Stimulated activated CD8-positive, alpha-beta memory T cell treated with anti-CD3 and anti-CD28 coated beads, Interleukin-7, amount 100 ng/mL, for 48 hours (primary cell): ENCODE measurements around the gene TOMM40.
"Not testable (repeated sequence)": the region's sequence is repeated elsewhere in the genome, so short reads cannot be mapped to it uniquely, and the experiment has no call there.

Experiments used
- DNase-seq, 2 donors: peaks; one replicate each; pipeline ENCODE4 v3.0.0-alpha.2; 2020; ENCODE audit warnings: low read depth in 1 of 2; ENCODE audit errors: extremely low read depth in 1 of 2

The TOMM40 gene

DNA sequence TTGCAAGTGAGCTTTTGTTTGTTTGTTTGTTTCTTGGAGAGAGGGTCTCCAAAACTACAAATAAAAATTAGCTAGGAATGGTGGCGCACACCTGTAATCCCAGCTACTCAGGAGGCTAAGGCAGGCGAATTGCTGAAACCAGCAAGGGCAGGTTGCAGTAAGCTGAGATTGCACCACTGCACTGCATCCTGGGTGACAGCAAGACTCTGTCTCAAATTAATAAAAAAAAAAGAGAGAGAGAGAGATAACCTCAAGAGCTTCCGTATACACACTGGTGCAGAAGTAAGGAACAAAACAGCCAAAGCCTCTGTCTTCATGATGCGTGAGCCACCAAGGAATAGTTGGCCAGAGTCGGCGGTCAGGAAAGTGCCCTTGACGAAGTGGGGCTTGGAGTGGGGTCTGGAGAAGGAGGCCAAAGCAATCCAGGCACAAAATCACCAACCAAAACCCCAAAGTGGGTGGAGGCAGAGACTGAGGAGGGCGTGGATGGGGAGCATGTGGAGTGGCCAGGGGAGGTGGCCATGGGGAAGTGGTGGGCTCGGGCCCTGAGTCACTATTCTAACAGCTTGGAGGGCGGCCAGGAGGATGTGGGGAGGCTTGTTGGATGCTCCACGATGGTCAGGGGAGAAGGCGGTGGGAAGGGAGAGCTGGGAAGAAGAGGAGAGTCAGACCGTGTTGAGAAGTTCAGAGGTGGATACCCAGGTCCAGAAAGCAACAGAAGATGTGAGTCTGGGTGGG, 21.2 kb upstream of the TOMM40 start:
- no peak for DNase-seq

DNA sequence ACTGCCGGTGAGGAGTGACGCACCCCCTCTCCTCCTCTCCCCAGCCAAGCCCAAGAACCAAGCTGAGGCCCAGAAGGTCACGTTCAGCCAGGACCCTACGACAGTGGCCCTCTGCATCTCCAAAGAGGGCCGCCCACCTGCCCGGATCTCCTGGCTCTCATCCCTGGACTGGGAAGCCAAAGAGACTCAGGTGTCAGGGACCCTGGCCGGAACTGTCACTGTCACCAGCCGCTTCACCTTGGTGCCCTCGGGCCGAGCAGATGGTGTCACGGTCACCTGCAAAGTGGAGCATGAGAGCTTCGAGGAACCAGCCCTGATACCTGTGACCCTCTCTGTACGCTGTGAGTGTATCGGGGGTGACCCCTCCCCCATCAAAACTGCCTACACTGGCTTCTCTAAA, 19.2 kb upstream of the TOMM40 start:
- DNase-seq, result no peak

DNA sequence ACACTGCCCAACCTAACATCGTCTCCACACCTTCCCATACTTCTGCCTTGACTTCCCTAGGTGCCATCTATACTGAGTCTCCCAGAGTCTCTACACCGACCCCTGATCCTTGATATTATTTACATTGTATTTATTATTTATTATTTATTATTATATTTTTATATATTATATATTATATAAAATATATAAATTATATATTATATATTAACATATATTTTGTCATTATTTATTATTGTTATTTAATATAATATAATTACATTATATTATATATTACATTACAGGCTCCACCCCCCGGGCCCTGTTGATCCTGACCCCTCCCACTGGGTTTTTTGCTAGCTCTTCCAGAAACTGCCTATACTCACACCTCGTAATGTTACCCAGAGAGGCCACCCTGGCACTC, 18.4 kb upstream of the TOMM40 start:
- DNase-seq, result no peak

DNA sequence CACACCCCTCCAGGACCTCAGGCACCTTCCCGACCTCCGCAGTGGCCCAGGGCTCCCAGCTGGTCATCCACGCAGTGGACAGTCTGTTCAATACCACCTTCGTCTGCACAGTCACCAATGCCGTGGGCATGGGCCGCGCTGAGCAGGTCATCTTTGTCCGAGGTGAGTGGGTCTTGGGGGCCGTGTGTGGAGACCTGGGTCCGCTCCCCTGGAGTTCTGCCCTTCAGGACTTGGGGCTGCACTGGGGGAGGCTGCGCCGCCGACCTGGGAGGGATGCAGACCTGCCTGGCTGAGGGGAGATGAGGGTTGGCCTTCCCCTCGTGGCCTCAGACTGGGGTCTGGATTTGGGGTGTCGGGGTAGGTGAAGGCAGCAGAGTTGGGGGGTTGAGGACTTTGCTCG, 16.7 kb upstream of the TOMM40 start:
- no peak for DNase-seq

DNA sequence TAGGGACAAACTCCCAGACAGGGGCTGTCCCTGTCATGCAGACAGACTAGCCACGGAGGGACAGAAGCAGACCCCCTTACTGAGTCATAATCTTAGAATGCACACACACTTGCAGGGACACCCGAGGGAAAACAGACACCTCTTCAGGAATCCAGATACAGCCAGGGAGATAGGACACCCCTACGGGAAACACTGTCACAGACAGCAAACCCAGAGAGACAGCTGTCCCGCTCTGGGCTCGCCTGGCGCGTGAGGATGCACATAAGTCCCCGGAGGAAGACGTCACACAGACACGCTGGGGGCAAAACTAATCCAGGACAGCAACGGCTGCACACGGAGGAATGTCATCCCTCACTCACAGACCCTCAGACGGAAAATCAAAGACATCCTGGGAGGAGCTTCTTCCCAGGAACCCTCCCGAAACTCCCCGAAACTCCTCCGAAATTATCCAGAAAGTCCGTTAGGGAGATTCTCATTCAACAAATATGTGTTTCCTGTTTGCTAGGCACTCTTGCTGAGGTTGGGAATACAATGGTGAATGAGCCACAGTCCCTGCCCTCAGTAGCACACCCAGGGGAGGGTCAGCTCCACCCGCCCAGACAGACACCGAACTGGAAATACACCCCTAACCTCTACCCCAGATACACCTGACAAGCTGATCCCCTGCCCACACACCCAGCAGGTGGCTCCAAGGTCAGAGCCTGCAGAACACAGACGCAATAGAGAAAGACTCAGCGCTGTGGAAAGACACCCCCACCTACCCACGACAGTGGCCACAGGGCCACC, 15.2 kb upstream of the TOMM40 start:
- DNase-seq, result no peak

DNA sequence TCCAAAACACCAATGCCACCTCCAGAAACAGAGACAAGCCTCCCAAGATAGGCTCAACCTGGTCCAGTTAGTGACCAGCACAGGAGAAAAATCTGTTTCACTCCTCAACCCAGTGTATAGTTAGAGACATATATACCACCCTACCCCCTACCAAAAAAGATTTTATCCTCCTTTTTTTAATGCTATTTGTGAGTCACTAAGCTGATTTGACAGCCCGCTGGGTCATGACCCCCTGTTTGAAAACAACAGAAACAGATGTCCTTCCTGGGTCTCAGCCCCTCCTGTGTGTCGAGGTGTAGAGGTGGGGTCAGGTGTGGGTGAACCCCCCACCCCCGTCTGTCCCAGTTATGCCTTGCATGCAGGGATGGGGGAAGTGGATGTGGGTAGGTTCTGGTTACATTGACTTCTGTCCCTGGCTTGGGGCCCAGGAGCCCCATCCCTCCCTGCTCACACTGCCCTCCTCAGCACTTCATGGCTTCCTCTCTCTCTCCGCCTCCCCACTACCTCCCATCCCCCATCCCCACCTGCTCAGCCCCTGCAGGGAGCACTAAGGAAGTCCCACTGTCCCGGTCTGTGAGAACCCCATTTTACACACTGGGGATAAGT, 14.0 kb upstream of the TOMM40 start:
- no peak for DNase-seq

DNA sequence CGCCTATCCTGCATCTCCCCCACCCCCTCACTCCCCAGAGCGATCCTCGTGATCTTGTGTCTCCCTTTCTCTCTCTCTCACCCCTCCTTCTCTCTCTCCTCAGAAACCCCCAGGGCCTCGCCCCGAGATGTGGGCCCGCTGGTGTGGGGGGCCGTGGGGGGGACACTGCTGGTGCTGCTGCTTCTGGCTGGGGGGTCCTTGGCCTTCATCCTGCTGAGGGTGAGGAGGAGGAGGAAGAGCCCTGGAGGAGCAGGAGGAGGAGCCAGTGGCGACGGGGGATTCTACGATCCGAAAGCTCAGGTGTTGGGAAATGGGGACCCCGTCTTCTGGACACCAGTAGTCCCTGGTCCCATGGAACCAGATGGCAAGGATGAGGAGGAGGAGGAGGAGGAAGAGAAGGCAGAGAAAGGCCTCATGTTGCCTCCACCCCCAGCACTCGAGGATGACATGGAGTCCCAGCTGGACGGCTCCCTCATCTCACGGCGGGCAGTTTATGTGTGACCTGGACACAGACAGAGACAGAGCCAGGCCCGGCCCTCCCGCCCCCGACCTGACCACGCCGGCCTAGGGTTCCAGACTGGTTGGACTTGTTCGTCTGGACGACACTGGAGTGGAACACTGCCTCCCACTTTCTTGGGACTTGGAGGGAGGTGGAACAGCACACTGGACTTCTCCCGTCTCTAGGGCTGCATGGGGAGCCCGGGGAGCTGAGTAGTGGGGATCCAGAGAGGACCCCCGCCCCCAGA, 12.8 kb upstream of the TOMM40 start:
- no peak for DNase-seq

DNA sequence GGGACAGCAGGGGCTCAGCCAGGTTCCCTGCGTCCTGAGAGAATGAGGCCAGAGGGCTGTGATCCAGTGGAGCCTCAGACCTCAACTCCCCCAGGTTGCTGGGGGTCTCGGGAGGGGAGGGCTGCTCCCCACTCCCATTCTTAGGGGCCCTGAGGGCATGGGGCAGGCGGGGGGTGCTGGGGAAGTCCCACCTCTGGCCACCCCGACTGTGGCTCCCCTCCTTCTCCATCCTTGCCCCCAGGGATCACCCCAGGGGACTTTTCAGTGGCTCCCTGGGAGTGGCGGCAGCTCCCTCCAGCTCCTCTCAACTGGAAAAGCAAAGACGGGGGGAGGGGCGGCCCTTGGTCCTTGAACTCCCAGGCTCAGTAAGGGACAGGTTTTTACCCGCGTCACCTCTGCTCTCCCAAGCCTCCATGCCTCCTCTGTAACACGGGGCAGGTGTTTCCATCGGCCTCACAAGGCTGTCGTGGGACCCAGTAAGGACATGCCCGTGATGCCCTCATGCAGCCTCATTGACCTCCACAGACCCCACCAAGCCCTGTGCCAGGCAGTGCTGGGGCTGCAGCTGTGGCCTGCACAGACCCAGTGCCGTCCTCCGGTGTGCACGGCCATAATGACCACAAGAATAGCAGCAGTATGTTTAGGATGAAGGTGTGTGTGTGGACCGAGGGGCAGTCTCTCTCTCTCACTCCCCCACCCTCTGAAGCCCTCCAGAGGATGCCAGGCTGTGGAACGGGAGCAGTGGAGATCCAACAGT, 11.6 kb upstream of the TOMM40 start:
- no peak for DNase-seq

DNA sequence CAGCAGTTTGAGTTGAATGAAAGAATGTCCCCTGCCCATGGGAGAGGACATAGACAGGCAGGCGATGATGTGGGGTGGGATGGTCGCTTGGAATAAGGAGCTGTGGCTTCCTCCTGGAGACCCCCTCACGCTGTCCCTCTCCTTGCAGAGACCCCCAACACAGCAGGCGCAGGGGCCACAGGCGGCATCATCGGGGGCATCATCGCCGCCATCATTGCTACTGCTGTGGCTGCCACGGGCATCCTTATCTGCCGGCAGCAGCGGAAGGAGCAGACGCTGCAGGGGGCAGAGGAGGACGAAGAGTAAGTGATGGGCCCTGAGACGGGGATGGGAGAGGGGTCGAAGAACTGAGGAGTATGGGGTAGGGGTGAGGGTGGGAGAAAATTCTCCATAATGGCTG, 9.0 kb upstream of the TOMM40 start:
- DNase-seq, result no peak

DNA sequence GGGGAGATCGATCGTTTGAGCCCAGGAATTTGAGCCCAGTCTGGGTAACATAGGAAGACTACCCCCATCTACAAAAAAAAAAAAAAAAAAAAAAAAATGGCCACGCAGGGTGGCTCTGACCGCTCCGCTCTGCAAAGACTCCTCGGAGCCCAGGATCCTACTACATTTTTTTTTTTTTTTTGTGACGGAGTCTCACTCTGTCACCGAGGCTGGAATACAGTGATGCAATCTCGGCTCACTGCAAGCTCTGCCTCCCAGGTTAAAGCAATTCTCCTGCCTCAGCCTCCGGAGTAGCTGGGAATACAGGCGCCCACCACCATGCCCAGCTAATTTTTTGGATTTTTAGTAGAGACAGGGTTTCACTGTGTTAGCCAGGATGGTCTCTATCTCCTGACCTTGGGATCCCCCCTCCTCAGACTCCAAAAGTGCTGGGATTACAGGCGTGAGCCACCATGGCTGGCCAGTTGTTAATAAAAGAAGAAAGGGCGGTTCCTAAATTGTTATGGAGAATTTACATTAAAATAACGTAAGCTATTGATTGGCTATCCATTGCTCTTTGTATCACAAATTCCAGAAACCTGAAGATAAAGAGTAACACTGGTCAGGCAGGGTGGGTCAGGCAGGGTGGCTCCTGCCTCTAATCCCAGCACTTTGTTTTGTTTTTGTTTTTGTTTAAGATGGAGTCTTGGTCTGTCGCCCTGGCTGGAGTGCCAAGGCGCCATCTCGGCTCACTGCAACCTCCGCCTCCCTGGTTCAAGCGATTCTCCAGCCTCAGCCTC, 8.2 kb upstream of the TOMM40 start:
- not testable (repeated sequence) for DNase-seq

DNA sequence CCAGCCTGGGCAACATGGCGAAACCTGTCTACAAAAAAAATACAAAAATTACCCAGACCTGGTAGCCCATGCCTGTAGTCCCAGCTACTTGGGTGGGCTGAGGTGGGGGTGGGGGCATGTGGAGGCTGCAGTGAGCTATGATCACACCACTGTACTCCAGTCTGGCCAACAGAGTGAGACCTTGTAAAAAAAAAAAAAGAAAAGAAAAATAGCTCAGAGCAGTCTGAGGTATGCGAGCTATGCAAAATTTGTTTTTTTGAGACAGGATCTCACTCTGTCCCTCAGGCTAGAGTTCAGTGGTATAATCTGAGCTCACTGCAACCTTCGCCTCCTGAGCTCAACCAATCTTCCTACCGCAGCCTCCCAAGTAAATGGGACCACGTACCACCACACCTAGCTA, 7.1 kb upstream of the TOMM40 start:
- no peak for DNase-seq

DNA sequence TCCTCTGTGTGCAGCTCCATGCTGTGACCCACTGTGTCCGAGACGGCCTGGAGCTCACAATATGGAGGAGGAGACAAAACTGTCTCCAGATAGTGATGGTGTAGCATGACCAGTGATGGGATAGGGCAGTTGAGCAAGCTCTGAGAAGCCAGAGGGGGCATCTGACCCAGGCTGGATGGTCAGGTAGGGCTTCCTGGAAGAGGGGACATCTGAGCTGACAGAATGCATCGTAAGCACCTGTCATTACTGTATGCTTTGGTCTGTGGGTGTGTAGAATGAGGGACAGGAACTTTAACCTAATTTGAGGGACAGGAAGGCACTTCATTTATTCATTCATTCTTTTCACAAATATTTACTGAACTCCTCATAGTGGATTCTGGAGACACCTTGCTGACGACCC, 6.5 kb upstream of the TOMM40 start:
- no peak for DNase-seq

DNA sequence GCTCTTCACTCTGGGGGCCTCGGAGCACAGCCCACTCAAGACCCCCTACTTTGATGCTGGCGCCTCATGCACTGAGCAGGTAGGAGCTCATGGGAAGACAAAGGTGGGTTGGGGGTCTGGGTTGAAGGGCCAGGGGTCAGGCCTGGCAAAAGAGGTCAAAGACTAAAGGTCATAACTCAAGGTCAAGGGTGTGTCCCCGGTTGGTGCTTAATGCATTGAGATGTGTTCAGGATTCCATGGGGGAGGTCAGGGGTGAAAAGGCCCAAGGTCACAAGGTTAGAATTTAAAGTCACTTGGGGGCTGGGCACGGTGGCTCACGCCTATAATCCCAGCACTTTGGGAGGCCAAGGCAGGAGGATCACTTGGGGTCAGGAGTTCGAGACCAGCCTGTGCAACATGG, 4.9 kb upstream of the TOMM40 start:
- no peak for DNase-seq

DNA sequence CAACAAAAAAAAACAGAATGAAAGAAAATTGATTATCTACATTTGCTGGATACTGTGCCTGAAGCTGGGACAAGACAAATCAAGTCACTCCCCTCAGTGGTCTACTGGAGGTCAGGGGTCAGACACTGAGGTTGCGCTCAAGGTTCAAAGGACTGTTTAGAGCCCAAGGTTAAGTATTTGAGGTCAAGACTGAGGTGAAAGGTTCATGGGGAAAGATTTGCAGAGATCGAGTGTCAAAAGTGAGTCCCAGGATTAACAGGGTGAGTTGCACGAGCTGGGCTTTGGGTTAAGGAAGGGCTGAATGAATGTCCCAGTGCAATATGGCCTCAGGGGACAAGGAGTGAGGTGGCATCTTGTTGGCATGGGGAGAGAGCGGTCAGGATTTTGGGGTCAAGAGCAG, 3.4 kb upstream of the TOMM40 start:
- DNase-seq, result no peak

DNA sequence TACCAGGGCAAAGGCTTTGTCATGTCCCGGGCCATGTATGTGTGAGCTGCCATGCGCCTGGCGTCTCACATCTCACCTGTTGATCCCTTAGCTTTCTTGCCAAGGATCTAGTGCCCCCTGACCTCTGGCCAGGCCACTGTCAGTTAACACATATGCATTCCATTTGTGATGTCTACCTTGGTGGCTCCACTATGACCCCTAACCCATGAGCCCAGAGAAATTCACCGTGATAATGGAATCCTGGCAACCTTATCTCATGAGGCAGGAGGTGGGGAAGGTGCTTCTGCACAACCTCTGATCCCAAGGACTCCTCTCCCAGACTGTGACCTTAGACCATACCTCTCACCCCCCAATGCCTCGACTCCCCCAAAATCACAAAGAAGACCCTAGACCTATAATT, 2.7 kb upstream of the TOMM40 start:
- DNase-seq, result not testable (repeated sequence)

DNA sequence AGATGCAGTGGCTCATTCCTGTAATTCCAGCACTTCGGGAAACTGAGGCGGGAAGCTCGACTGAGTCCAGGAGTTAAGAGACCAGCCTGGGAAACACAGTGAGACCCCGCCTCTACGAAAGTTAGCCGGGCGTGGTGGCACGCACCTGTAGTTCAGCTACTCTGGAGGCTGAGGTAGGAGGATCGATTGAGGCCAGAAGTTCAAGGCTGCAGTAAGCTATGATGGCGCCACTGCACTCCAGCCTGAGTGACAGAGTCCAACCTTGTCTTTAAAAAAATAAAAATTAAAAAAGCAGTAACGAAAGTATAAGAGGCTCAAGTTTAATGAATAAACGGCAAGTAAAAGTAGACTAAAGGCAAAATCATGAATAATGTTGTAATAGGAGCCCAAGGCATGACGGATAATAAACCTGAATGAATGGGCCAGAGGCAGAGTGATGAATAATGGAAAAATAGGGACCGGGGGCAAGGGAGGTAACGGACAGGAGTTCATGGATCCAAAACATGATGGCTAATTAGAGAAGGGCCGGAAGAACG, 1.2 kb upstream of the TOMM40 start:
- DNase-seq, result no peak

DNA sequence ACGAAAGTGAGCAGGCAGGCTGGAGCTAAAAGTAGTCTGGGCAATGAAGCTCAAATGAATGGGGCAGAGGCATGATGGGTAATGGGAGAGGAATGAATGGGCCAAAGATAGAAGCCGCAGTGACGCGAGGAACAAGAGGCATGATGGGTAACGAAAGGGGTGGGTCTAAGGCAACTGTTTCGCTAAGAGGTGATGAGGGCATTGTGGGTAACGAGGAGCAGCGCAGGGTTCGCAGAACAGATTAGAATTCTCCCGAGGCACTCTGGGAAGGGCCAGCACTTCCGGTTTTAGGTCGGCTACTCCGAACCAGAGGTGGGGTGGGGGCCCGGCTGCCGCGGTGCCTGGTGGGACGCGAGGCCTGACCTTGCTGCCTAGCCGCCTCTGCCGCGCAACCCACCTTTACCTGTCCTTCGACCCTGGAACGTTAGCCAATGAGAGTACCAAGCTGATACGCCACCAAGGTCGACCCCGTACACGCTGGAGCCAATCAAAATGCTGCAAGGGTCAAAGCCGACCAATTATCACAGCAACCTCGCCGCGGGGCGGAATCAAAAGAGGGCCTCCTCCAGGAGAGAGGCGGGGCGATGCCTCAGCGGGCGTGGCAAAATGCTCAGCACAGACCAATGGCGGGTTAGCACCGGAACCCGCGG, 563 bp upstream of the TOMM40 start:
- DNase-seq, result no peak

DNA sequence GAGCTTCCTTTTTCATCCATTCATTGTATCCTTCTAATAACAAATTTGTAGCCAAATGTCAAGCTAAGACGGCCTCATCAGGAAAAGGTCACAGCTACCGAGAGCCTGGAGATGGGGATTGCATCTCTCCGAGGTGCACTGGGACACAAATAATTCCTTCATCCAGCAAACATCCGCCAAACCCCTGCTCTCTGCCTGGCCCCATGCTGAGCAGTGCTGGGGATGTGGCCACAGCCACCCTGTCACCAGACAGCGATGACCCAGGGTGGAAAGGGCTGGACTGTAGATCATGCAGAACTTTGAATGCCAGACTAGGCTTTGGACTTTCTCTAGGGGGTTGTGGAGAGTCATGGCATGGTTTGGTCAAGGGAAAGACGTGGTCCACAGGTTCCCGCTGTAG, 1.9 kb downstream of the TOMM40 start:
- DNase-seq, result no peak
